H1 (cell line): ENCODE results near the gene TBC1D19.

Experiments used
- CHD1 ChIP-seq: IDR thresholded peaks from 2 replicates; pipeline ENCODE4 v1.6.1; 2012; ENCODE audit warnings: low read depth, low read length, improper control_type of control experiment
- HDAC6 ChIP-seq: IDR thresholded peaks from one replicate; pipeline ENCODE4 v1.7.1; 2012; ENCODE audit warnings: low read depth, mild to moderate bottlenecking, inconsistent platforms, low read length, moderate library complexity
- JUN ChIP-seq: IDR thresholded peaks from 2 replicates; pipeline ENCODE4 v1.6.1; 2011; ENCODE audit warnings: low read depth, mild to moderate bottlenecking, improper control_type of control experiment, low read length
- KDM5A ChIP-seq: fragments of 200-600 bp; IDR thresholded peaks from 2 replicates; pipeline ENCODE4 v1.7.1; 2012; ENCODE audit warnings: mild to moderate bottlenecking, low read length, inconsistent platforms, mixed read lengths
- POLR2A ChIP-seq, 2 experiments: IDR thresholded peaks; 1 replicate in 1 of 2; 2 replicates in 1 of 2; pipeline ENCODE4 v1.6.1; 2011; ENCODE audit warnings: low read depth in 2 of 2, low read length in 2 of 2, mild to moderate bottlenecking in 2 of 2; ENCODE audit errors: control extremely low read depth in 1 of 2
- RXRA ChIP-seq: IDR thresholded peaks from 2 replicates; pipeline ENCODE4 v1.6.1; 2011; ENCODE audit warnings: low read depth, mild to moderate bottlenecking, low read length, moderate library complexity; ENCODE audit not compliant: insufficient read depth
- TF ChIP-seq, protein P1 (sequence below), 3 experiments: IDR thresholded peaks; 1 replicate in 2 of 3; 2 replicates in 1 of 3; pipeline versions ENCODE4 v1.5.1 to v1.6.1; 2011; ENCODE audit warnings: low read length in 3 of 3, mild to moderate bottlenecking in 3 of 3, inconsistent platforms in 2 of 3, low read depth in 1 of 3, moderate library complexity in 1 of 3; ENCODE audit not compliant: insufficient read depth in 1 of 3; ENCODE audit errors: control extremely low read depth in 1 of 3

DNA sequence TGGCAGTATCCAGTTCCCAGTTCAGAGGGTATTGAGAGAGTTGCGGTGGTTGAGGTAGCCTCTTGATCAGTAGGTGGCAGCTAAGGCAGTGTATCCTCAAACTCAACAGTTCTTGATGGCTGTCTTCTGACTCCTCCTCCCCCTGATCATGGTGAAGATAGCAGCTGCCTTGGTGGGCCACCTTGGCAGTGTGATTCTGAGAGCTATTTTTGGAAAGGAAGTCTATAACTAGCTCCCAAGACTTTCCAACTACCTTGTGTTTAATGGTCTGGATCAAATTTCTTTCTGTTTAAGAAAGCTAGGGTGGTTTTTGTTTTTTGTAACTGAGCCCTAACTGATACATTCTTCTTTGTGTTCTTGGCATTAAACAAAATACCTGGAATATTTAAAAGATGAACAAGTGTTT lies 10.5 kb upstream of the TBC1D19 start:
- TF ChIP-seq POLR2A (IDR thresholded peaks at IDR 0.05; ENCODE audit: control extremely low read depth in 1 of 2, low read depth in 2 of 2, low read length in 2 of 2): no peak
- TF ChIP-seq, protein P1, sequence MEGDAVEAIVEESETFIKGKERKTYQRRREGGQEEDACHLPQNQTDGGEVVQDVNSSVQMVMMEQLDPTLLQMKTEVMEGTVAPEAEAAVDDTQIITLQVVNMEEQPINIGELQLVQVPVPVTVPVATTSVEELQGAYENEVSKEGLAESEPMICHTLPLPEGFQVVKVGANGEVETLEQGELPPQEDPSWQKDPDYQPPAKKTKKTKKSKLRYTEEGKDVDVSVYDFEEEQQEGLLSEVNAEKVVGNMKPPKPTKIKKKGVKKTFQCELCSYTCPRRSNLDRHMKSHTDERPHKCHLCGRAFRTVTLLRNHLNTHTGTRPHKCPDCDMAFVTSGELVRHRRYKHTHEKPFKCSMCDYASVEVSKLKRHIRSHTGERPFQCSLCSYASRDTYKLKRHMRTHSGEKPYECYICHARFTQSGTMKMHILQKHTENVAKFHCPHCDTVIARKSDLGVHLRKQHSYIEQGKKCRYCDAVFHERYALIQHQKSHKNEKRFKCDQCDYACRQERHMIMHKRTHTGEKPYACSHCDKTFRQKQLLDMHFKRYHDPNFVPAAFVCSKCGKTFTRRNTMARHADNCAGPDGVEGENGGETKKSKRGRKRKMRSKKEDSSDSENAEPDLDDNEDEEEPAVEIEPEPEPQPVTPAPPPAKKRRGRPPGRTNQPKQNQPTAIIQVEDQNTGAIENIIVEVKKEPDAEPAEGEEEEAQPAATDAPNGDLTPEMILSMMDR (IDR thresholded peaks at IDR 0.05; ENCODE audit: control extremely low read depth in 1 of 3, insufficient read depth in 1 of 3, low read depth in 1 of 3, low read length in 3 of 3): peak in 1 of 3 experiments; percentile 17; a peak in 1 of 4 replicates
- no peak for TF ChIP-seq RXRA
- no peak for TF ChIP-seq JUN
- no peak for TF ChIP-seq KDM5A
- no peak for TF ChIP-seq CHD1
- TF ChIP-seq HDAC6: no peak
